OCI-LY3 (cell line): ENCODE data around the gene ZNF346.

Experiments
- H2AFZ ChIP-seq: fragments of 200-600, 300-600 bp; shearing (Covaris generic); 2 replicates; pipeline ENCODE4 v1.6.0; 2014; ENCODE audit warnings: antibody characterized with exemption, low read depth, low read length
- H3K27ac ChIP-seq: fragments of 200-600, 300-600 bp; sonication (generic); 2 replicates; pipeline ENCODE4 v1.5.1; 2014; ENCODE audit warnings: mild to moderate bottlenecking, low read length, moderate library complexity, mixed read lengths
- H3K27me3 ChIP-seq: fragments of 200-600, 300-600 bp; sonication (generic); 2 replicates; pipeline ENCODE4 v1.6.1; 2014; ENCODE audit warnings: low read depth, low read length, mixed read lengths
- H3K36me3 ChIP-seq: fragments of 200-600, 300-600 bp; sonication (generic); replicated peaks from 2 replicates; pipeline ENCODE3; 2014; ENCODE audit warnings: low read depth, low read length, mixed read lengths
- H3K4me1 ChIP-seq: fragments of 300-600, 200-600 bp; sonication (generic); 2 replicates; pipeline ENCODE4 v1.6.1; 2014; ENCODE audit warnings: low read length, mixed read lengths
- H3K4me2 ChIP-seq: fragments of 200-600, 300-600 bp; sonication (generic); 2 replicates; pipeline ENCODE4 v1.6.1; 2014; ENCODE audit warnings: low read length, mixed read lengths
- H3K4me3 ChIP-seq: fragments of 300-600, 200-600 bp; sonication (generic); 2 replicates; pipeline ENCODE4 v1.5.1; 2014; ENCODE audit warnings: antibody characterized with exemption, mild to moderate bottlenecking, low read length, moderate library complexity
- H3K79me2 ChIP-seq: fragments of 300-600, 200-600 bp; shearing (Covaris generic); 2 replicates; pipeline ENCODE4 v1.6.1; 2014; ENCODE audit warnings: mild to moderate bottlenecking, low read length, mixed read lengths
- H3K9ac ChIP-seq: fragments of 300-600, 200-600 bp; shearing (Covaris generic); 2 replicates; pipeline ENCODE4 v1.6.0; 2014; ENCODE audit warnings: mild to moderate bottlenecking, low read length, moderate library complexity
- H3K9me3 ChIP-seq: fragments of 200-600, 300-600 bp; shearing (Covaris generic); 2 replicates; pipeline ENCODE4 v1.6.1; 2014; ENCODE audit warnings: low read length, mixed read lengths; ENCODE audit not compliant: insufficient read depth
- H4K20me1 ChIP-seq: fragments of 200-600, 300-600 bp; sonication (generic); 2 replicates; pipeline ENCODE4 v1.6.1; 2016; ENCODE audit warnings: low read length, mixed read lengths; ENCODE audit not compliant: insufficient read depth
- CTCF ChIP-seq: fragments of 200-600, 300-600 bp; sonication (generic); IDR thresholded peaks from 2 replicates; pipeline ENCODE4 v1.5.1; 2014; ENCODE audit warnings: antibody characterized with exemption, low read length, low read depth
- EZH2phosphoT487 ChIP-seq: fragments of 200-600 bp; shearing (Covaris generic); IDR thresholded peaks from 2 replicates; pipeline ENCODE4 v1.6.1; 2018; ENCODE audit warnings: antibody characterized with exemption, mixed run types, low read depth

Gene ZNF346

GRCh38 chr5:177093803-177094202 lies 71.3 kb downstream of the ZNF346 start:
- Histone ChIP-seq H3K9ac (no peak overlapping the region), H3K79me2 (no peaks in the 10 kb centered on the region), H3K4me2 (no peak overlapping the region)

DNA sequence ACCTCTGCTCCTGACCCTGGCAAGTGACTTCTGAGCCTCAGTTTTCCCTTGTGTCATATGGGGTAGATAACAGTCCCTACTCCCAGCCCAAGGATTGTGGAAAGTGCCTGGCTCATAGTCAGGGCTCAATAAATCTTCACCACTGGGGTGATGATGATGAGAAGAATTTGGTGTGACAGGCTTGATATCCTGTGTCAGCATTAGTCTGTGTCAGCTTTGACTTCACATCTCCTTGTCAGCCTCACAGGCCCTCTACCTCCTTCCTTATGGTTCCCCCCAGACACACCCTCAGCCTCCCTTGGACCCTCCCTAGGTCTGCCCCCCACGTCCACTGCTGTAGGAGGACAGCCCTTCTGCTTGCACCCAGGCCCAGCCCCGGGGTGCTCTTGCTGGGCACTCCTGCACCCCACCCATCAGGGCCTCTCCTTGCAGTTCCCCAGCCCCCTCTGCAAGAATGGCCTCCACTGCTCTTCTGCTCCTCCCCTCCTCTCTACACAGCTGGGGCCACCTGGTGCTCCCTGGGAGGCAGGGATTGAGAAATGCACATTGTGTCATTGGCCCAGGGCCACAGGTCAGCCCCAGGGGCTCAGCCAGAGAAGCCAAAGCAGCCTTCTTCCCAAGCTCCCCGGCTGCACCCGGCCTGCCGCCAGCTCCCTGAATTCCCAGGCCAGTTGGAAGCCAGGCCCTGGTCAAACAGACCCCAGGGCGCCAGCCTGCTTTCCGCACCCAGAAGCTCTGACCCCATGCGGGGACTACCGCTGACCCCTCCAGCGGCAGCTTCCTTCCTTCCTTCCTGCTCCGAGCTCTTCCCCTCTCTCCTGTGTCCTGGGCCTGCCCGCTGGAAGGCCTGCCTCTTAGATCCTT lies 72.0 kb downstream of the ZNF346 start:
- no peak overlapping the region for H2AFZ ChIP-seq
- no peaks in the 10 kb centered on the region for H3K36me3 ChIP-seq
- no peak overlapping the region for H3K4me3 ChIP-seq
- no peaks in the 10 kb centered on the region for H4K20me1 ChIP-seq
- no peak overlapping the region for H3K9ac ChIP-seq
- no peaks in the 10 kb centered on the region for H3K4me1 ChIP-seq
- no peak overlapping the region for H3K4me2 ChIP-seq
- TF ChIP-seq EZH2phosphoT487, result no peak
- no peak for TF ChIP-seq CTCF
- H3K27ac ChIP-seq, result no peak overlapping the region
- no peaks in the 10 kb centered on the region for H3K9me3 ChIP-seq
- H3K27me3 ChIP-seq, result peaks cover 4% of the 10 kb centered on the region; the same call in 1 of the 2 replicates
- no peaks in the 10 kb centered on the region for H3K79me2 ChIP-seq

More at GRCh38 chr5:177093803-177094202, 71.3 kb downstream of the ZNF346 start:
- no peak for TF ChIP-seq CTCF
- no peak for TF ChIP-seq EZH2phosphoT487
- Histone ChIP-seq H3K4me1 (no peaks in the 10 kb centered on the region), H3K36me3 (no peaks in the 10 kb centered on the region), H3K9me3 (no peaks in the 10 kb centered on the region), H3K4me3 (no peak overlapping the region), H2AFZ (no peak overlapping the region), H3K27me3 (peaks cover 7% of the 10 kb centered on the region; the same call in 1 of the 2 replicates), H3K27ac (no peak overlapping the region), H4K20me1 (no peaks in the 10 kb centered on the region)

DNA sequence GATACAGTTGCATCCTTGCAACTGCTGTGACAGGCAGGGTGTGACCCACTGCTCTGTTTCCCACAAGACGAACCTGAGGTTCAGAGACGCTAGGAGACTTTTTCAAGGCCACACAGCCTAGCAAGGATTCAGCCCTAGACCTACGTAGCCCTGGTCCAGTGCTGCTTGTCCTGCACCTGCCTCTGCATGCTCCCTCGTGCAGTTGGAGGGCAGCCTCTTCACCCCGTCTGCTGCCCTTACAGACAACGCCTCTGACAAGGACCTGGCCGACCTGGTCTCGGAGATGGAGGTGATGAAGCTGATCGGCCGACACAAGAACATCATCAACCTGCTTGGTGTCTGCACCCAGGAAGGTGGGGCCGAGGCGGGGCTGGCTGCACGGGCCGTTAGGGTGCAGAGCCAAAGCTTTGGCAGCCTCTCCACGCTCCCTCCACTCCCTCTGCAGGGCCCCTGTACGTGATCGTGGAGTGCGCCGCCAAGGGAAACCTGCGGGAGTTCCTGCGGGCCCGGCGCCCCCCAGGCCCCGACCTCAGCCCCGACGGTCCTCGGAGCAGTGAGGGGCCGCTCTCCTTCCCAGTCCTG lies 72.7 kb downstream of the ZNF346 start:
- H3K4me1 ChIP-seq, result no peaks in the 10 kb centered on the region
- no peaks in the 10 kb centered on the region for H4K20me1 ChIP-seq
- H3K36me3 ChIP-seq, result no peaks in the 10 kb centered on the region
- TF ChIP-seq CTCF (no peak), EZH2phosphoT487 (no peak)
- no peak overlapping the region for H3K4me3 ChIP-seq
- H3K79me2 ChIP-seq, result no peaks in the 10 kb centered on the region
- no peaks in the 10 kb centered on the region for H3K9me3 ChIP-seq
- no peak overlapping the region for H3K4me2 ChIP-seq
- no peak overlapping the region for H3K9ac ChIP-seq
- peaks cover under 1% of the 10 kb centered on the region for H3K27me3 ChIP-seq
- H3K27ac ChIP-seq, result no peak overlapping the region
- no peak overlapping the region for H2AFZ ChIP-seq

DNA sequence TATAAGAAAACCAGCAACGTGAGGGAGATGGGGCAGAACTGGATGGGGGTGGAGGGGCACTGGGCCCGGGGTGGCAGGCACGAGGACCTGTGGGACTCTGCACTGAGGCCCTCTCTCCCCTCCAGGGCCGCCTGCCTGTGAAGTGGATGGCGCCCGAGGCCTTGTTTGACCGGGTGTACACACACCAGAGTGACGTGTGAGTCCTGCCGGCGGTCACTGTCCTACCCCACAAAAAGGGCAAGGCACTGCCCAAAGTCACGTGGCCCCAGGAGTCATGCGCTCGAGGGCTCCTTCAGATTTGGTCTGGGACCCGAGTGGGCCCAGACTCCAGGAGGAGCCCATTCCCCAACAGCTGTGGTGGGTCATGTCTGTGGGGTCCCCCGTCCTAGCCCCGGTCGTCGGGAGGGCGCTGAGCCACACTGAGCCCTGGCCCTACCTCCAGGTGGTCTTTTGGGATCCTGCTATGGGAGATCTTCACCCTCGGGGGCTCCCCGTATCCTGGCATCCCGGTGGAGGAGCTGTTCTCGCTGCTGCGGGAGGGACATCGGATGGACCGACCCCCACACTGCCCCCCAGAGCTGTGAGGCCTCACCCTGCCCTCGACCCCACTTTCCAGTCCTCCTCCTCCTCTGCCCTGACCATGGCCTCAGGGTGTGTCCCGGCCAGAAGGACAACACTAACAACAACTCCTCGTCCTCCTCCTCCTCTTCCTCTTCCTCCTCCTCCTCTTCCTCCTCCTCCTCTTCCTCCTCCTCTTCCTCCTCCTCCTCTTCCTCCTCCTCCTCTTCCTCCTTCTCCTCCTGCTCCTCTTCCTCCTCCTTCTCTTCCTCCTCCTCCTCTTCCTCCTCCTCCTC lies 73.9 kb downstream of the ZNF346 start:
- Histone ChIP-seq H3K9ac (no peak overlapping the region), H3K9me3 (no peaks in the 10 kb centered on the region), H3K79me2 (no peaks in the 10 kb centered on the region)

More for the DNA sequence above, 73.9 kb downstream of the ZNF346 start:
- Histone ChIP-seq H3K4me3 (no peak overlapping the region), H3K27ac (no peak overlapping the region), H3K27me3 (peaks cover 4% of the 10 kb centered on the region), H3K36me3 (no peaks in the 10 kb centered on the region), H4K20me1 (no peaks in the 10 kb centered on the region), H3K4me1 (no peaks in the 10 kb centered on the region), H2AFZ (no peak overlapping the region), H3K4me2 (no peak overlapping the region)
- no peak for TF ChIP-seq EZH2phosphoT487
- TF ChIP-seq CTCF, result no peak
